GM20431 (cell line): ENCODE measurements around the gene LRIG1.

Experiments
- in situ Hi-C: fragments of 300-500 bp; cut with MseI, MboI; formaldehyde crosslinking; loops from one replicate; pipeline ENCODE4 v1.15.0; 2020; ENCODE audit warnings: low sequenced_read_pairs; ENCODE audit not compliant: unreplicated experiment

LRIG1 gene

DNA sequence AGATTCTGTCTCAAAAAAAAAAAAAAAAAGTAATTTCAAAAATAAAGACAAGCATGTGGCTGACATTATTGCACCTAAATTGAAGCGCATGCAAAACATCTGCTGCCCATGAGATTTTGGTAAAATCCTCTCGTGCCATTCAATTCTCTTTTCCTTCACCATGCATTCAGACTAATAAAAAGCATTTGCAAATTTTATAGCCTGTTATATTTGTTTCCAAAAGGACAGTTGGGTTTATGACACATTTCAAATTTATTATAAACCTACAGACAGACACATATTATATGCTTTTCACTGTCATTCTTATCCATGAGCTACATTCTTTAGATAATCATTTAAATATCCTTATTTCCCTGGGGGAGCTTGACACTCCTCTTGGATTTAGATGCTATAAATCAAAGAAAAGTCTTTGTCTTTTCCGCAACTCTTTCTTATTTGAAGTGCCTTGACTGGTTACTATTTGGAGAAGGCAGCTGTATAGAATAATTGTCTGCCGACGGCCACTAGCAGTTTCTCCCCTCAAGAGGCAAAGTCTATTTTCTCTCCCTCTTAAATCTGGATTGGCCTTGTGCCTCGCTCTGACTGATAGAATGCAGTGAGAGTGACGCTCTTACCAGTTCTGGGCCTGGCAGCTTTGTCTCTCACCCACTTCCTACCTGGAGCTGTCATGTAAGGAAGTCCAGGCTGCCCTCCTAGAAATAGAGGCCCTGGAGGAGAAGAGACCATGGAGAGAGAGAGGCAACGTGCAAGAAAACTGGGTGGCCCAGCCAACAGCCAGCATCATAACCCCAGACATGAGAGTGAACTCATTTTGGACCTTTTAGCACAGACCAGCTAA is 6.8 kb upstream of the LRIG1 start:
- in situ Hi-C loops, result no loop called here

DNA sequence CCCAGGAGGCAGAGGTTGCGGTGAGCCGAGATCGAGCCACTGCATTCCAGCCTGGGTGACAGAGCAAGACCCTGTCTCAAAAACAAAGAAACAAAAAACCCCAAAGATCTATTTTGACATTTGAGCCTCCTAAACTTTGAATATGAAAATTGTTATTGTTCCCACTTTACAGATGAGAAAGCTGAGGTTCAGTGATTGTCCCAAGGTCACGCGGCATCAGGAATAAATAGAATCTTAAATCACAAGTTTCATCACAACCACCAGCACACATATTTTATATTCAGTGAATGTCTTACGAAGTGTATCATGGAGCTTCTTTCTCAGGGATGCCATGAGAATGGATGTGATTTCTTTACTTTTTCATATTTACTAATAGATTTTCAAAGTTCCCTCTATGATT is 5.3 kb upstream of the LRIG1 start:
- in situ Hi-C loops, result no loop called here

DNA sequence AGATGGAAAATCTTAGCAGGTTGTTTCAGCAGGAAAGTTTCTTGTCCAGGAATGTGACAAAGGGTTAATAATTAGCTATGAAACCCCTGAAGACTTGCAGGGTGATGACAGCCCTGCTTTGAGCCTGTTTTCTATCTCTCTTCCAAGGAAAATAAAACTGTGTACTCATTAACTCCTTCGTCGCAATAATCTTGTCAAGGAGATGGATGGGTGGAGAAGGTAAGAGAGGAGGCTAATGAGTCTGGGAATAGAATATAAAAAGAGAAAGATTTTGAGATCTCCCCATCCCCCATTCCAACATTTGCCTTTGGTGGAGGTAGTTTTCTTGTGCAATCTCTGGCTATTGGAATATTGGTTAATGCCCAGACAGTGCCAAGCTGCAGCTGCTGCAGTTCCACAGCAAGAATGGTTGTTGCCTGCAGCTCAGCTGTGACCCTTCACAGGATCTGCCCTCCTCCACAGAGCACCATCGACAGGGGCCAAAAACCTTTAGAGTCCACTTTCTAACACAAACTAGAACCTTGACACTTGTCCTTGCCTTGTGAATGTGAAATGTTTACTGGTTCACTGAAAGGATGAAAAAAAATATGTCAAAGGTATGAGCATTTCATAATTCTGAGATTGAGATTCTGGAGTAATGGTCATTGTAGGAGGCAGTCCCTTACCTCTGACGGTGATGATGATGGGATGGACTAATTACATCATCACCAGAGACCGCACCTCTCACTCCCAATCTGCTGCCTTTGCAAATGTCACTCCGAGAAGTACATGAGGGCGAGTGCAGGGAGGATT is 4.2 kb upstream of the LRIG1 start:
- in situ Hi-C loops, result no loop called here

DNA sequence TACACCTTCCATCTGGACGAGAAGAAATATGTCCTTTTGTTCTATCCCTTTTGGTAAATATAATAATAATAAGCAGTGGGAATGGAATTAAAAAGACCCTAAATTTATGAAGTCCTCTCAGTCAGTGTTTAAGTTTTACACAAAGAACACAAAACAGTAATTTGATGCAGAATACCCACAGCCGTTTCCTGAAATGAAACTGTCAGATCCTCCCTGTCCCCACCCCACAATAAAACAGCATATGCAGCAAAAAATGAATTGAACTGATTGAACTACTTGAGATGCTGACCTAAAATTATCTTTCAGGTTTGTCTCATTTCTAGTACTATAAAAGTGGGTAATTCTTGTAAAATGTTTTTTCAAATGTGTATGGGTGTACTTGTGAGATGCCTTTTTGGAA is 2.2 kb upstream of the LRIG1 start:
- in situ Hi-C loops, result no loop called here

DNA sequence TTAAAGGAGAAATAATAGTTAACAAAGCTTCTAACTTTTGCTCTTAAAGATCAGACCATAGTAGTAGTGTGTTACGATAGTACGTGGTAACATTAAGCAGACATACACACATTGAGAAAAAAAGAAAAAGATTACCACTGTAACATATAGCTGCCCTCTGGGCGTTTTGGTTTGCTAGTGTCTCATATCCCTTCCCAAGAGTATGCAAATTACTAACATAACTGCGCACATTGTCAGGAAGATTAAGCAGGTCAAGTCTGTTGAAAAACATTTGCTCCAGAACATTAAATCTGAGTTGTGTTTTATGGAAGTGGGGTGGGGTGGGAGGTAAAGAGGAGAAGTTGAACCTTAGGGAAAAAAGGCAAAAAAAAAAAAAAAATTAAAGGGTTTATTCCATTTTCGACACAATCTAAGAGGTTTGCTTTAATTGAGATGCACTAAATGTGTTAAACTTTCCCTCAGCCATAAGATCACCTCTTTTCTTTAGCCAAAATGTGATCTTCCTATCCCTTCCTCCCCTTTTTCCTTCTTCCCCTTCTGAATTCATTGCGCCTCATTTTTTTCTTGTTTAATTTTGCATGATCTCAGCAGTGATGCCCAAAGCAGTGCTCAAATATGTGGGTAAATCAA is 1.5 kb upstream of the LRIG1 start:
- in situ Hi-C loops, result no loop called here

DNA sequence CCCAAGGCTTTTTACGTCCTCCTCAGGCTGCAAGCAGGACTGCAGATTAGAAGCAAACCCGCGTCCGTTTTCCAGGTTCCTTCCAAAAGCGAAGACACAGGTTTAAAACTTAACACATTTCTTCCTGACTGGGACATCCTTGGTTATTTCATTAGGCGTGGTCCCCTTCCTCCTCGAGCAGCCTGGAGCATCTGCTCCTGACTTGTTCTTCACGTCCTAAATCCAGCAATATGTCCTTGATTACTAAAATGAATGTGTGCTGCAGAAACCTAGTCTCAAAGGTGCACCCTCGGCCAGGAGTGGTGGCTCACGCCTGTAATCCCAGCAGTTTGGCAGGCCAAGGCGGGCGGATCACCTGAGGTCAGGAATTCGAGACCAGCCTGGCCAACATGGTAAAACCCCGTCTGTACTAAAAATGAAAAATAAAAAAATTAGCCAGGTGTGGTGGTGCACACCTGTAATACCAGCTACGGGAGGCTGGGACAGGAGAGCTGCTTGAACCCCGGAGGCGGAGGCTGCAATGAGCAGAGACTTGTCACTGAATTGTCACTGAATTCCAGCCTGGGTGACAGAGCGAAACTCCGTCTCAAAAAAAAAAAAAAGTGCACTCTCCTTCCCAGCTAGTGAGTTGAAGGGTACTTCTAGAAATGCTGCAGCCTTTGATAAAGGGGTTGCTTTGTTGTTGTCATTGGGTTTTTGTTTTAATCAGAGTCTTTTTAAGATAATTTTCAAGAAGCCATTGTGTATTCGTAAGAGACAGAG is 842 bp upstream of the LRIG1 start:
- in situ Hi-C loops, result no loop called here

DNA sequence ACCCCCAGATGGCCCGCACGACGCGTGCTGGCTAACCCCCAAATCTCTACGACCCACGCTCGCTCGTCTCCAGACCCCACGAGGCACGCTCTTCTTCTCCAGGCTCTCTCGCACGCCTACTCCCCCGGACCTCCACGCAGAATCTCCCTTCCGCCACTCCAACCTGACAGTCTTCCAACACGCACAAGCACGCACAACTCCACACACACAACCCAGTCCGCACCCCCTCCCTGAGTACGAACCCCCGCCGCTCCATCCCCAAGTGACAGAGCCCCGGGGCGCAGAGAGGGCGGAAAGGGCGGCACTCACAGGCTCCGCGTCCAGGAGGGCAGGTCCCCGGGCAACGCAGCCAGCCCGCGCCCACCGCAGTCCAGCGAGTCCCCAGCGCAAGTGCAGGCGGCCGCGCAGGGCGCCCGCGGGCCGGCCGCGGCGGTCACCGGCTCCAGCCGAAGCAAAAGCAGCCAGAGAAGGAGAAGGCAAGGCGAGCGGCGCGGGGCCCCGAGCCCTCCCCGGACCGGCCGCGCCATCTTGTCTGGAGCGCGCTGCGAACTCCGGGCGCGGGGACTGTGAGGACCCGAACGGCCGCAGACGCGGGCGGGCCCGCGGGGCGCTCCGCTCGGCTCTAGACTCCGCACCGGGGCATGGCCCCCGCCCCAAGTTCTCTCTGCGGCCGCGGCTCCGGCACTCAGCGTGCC is 794 bp downstream of the LRIG1 start:
- in situ Hi-C loops, result no loop called here

DNA sequence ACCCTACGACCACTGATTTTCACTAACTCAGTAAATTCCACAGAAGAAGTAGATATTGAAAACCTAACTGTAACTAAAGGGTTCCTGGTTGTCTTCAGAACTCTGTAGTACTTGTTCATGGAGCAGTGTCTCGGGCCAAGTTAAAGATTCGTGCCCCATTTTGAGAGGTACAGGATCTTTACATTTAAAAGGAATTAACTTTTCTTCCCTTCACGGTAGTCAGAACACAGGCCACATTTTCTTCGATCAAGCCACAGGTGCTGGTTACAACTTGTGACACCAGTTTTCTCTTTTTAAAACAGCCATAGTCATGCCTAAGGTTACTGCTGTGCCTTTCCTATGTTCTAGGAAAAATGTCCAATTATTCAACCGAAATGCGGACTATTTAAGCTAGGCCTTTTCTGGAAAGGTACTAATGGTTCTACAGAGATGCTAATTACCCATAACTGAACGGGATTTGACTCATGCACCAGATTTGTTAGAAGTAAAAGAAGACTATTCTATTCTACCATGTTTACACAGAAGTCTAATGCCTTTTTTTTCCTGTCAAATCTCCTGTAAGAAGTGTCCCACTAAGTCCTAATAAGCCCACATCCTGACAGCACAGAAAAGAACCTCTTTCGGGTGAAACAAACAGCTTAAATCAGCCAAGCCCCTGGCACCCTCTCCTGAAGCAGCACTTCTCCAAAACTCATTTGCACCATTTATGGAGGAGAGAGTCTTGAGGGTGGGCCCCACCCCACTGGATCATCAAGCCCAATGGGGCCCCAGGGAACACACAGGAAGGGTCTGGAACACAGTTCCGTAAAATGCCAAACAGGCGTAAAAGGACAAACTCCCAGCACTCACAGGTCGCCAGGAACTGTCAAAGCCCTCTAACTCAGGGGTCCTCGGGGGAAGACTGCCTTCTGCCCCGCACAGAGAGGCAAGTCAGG is 1.9 kb downstream of the LRIG1 start:
- in situ Hi-C loops, result no loop called here

DNA sequence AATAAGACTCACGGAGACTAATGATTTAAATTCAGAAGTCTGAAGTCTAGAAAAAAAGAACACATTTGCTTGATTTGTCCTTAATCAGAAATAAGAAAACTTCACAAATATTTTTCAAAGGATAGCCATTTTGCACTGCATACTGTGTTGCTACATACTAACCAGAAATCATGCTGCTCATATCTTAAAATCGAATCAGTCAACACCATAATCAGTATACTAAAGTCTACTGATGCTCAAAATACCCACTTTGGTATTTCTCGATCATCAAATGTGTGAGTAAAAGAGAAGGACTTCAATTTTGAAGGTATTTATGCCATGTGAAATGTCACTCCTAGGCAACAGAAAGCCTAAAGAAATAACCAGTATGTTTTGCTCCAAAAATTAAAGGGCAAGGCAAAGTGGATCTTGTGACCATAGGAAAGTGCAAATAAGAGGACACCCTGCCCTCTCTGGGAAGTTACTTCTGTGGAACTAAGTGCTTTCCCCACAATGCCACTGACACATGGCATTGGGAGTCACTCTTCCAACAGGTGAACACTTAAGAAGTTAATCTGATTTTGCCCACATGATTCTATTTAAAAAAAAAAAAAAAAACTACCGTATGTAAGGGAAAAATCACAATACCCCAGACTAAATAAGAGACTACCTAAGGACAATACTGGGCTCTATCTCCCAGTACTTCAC is 2.7 kb downstream of the LRIG1 start:
- in situ Hi-C loops, result no loop called here

DNA sequence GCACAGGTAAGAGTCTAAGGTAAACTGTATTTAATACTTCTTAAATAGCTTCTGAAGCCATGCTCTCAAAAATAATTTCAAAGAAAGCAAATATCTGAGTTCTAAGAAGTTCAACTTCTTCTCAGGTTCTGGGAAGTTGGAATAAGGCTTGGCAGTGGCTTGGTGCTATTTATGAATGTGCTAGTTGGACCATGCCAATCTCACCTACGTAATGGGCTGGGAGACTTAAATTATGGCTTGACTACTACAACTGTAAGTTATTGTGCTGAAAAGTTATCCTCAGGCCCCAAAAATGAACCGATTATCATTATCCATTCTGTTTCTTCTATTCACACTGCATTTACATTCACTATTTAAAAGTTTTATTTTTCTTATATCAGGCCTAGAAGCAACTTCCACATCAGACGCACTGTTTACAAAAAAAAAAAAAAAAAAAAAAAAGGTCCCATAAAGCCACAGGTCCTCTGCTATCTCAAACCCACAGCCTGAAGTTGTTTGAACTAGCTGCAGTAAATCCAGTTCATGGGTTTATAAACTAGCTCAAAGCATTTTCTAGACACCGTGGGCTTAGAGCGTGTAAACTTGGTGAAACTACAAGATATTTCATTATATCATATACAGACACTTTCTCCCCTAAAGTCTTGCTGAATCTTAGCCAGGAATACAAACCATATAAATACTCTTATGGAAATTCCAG is 3.4 kb downstream of the LRIG1 start:
- in situ Hi-C loops, result no loop called here

DNA sequence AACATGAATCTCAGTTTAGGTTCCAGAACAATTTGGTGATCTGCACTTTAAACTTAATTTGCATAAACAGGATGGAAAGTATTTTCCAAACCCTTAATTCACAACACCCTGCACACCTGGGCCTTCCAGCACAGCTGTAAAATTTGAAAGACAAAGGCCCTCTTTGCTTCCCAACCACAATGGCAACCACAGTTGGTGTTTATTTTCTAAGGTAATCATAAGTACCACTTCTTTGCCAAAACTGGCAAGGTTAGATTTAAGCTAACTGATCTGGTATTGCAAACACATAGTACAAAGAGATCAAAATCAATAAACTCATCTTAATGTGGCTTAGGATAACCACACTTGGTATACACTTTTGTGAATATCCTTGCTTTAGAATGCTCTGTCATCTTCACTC is 4.1 kb downstream of the LRIG1 start:
- in situ Hi-C loops, result no loop called here

DNA sequence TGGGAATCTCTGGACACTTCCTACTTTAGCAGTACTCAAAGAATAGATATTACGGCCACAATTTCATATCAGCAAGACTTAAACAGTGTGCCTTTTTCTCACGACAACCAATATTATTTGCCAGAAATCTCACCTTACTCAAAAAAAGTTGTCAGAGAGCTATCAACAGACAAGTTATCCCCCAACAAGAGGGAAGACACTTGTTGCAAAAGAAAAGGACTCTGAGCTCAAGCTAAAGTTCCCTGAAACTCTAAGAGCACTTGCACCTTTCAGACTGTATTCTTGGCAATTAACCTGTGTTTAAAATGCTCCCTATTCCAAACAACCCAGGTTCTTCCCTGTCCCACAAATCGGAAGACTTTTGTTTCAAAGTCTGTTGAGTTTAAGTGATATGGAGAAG is 4.5 kb downstream of the LRIG1 start:
- in situ Hi-C loops, result no loop called here

DNA sequence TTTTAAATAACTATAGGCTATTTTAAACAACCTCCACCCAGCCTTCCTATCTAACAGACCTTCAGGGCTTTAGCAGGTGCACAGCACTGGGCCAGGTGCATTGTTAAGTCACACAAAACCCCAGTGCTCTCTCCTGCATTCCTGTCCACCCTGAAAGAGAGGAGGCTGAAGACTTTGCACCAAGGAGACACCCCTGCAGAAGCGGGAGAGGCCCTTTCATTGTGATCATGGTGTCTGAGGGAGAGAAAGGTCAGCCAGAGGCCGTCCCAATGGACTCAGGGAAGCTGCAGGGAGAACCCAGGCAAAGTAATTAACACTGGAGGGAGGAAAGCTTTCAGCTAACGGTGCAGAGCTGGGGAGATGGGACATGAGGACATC is 5.2 kb downstream of the LRIG1 start:
- in situ Hi-C loops, result no loop called here

DNA sequence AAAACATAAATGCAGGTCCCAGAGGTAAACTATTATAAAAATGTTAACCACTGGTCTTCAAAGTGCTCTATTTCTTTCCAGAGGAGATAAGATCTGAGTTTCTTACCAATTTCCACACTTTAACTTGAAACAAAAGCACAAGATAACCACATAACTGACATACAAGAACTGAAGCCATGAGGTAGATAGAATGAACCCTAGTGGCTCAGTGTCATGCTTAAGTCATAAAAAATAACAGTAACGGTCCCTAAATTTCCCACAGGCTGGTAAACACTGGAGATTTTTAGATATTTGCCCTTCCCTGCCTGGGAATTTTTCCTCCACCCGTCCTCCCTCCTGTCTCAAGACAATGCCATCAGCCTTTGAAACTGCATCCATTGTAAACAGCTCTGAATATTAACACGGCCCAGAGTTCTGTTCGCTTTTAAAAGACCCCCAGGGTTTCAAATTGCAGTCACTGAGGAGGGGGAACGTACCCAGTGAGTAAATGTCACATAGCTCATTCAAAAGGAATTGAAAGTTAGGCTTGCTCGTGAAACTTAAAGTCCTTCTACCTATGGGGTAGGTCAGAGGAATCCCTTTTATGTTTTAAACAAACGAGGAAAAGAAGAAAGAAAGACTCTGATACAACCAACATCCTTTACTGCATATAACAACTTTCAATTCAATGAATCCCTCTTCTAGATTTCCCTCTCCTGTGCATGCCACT is 5.7 kb downstream of the LRIG1 start:
- in situ Hi-C loops, result no loop called here

DNA sequence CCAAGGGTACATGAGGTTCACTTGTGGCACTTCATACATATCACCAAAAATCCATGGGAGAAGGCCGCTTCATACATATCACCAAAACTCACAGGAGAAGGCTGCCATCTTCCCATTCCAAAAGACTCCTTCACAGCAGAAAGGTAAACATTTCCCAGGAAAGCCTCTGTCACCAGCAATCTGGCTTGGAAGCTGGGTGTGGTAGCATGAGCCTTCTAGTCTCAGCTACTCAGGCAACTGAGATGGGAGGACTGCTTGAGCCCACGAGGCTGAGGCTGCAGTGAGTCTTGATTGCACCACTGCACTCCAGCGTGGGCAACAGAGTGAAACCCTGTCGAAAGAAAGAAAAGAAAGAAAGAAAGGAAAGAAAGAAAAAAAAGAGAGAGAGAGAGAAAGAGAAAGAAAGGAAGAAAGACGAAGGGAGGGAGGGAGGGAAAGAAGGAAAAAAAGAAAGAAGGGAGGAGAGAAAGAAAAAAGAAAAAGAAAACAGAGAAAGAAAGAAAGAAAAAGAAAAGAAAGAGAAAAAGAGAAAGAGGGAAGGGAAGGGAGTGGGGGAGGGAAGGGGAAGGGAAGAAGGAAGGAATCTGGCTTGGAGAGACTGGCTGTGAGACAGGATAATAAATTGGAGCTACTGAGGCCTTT is 7.2 kb downstream of the LRIG1 start:
- in situ Hi-C loops, result no loop called here

DNA sequence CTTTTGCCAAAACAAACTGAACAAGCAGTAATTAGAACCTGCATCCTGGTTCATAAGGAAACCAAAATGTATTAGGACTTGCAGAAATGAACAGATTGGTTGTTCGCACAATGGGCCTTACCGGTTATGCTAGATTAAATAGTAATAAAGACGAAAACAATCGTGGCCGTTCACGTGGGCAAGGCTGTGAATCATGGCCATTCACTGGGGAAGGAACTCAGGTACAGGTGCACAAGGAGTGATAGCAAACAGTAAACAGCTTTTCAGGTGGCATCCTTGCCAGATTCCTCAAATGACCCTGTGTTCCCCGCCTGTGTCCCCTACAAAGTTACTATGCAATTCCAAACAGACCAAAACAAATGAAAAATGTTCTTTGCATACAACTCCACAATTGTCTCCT is 8.2 kb downstream of the LRIG1 start:
- in situ Hi-C loops, result no loop called here

DNA sequence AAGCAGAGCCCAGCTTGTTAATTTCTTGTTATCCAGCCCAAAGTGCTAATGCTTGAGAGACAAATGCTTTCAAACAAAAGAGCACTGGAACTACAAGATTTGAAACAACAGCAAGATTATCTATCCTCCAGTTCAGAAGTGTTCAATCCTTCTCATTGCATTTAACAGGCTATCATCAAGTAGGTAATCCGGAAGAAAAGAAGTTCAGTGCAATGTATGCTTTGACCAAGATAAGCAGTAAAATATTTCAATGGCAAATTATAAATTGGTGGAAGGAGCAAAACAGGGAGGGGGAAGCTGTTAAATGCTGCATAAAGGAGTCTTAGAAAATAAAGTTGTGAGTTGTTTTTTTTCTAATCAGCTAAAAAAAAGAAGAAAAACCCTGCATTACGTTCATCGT is 8.8 kb downstream of the LRIG1 start:
- in situ Hi-C loops, result no loop called here
